PC-9 (cell line): Measurements from ENCODE around the gene MME. TPM values are rescaled to one million over a fixed set of nuclear protein-coding genes. Genes with fewer than 3 reads are reported as not detected.

Experiments
- BruUV-seq: library from RNA; stranded (reverse); fragments of 400-500 nt; replicated peaks from 2 replicates; lab custom pipeline; 2021; lab: Mats Ljungman, UMichigan
- CTCF ChIA-PET: fragments of 300-600 bp; sonication (Branson Sonifier 250); formaldehyde crosslinking; loops from one replicate; lab custom pipeline; 2022; ENCODE audit warnings: antibody characterized with exemption; lab: Charles Lee
- POLR2A ChIA-PET: fragments of 300-600 bp; sonication (Branson Sonifier 250); formaldehyde crosslinking; loops from one replicate; lab custom pipeline; 2022; ENCODE audit warnings: antibody characterized with exemption; ENCODE audit not compliant: unreplicated experiment; lab: Charles Lee
- DNase-seq, 2 experiments: peaks; one replicate each; pipeline versions ENCODE4 v3.0.0 to v3.0.0-alpha.2; 2015 to 2022; ENCODE audit warnings: mixed read lengths in 1 of 2
- H2AFZ ChIP-seq: fragments of 200-600 bp; sonication (generic); 2 replicates; pipeline ENCODE4 v1.8.1; 2017; ENCODE audit warnings: antibody characterized with exemption
- H3F3A ChIP-seq: fragments of 200-600 bp; sonication (generic); 2 replicates; pipeline ENCODE4 v1.8.1; 2017; ENCODE audit warnings: antibody characterized with exemption, mild to moderate bottlenecking, low read depth; ENCODE audit not compliant: insufficient read depth
- H3K27ac ChIP-seq: fragments of 200-600 bp; sonication (generic); 2 replicates; pipeline ENCODE4 v1.6.1; 2016; ENCODE audit warnings: mixed run types
- H3K27me3 ChIP-seq: fragments of 200-600 bp; sonication (generic); 2 replicates; pipeline ENCODE4 v1.6.1; 2016; ENCODE audit warnings: low read depth, mixed run types; ENCODE audit not compliant: insufficient read depth
- H3K36me3 ChIP-seq: fragments of 200-600 bp; sonication (generic); 2 replicates; pipeline ENCODE4 v1.6.1; 2016; ENCODE audit warnings: low read depth, mixed run types
- H3K4me1 ChIP-seq: fragments of 200-600 bp; sonication (generic); replicated peaks from 2 replicates; pipeline ENCODE4 v1.6.1; 2016; ENCODE audit warnings: mixed run types; ENCODE audit not compliant: insufficient read depth
- H3K4me2 ChIP-seq: fragments of 200-600 bp; sonication (generic); 2 replicates; pipeline ENCODE4 v1.6.1; 2017; ENCODE audit warnings: mixed run types
- H3K4me3 ChIP-seq: fragments of 200-600 bp; sonication (generic); 2 replicates; pipeline ENCODE4 v1.6.1; 2016; ENCODE audit warnings: mixed run types
- H3K79me2 ChIP-seq: fragments of 200-600 bp; sonication (generic); 2 replicates; pipeline ENCODE4 v1.6.1; 2017; ENCODE audit warnings: low read depth, mixed run types
- H3K9me2 ChIP-seq: fragments of 200-600 bp; sonication (generic); 2 replicates; pipeline ENCODE4 v1.8.1; 2017; ENCODE audit warnings: mild to moderate bottlenecking; ENCODE audit not compliant: insufficient read depth
- H3K9me3 ChIP-seq: fragments of 200-600 bp; sonication (generic); 2 replicates; pipeline ENCODE4 v1.8.1; 2016; ENCODE audit warnings: low read depth; ENCODE audit not compliant: insufficient read depth
- H4K20me1 ChIP-seq: fragments of 200-600 bp; sonication (generic); 2 replicates; pipeline ENCODE4 v1.8.1; 2017; ENCODE audit not compliant: insufficient read depth
- EZH2 ChIP-seq: fragments of 200-600 bp; sonication (generic); IDR thresholded peaks from 2 replicates; pipeline ENCODE4 v1.8.0; 2017; ENCODE audit warnings: antibody characterized with exemption, low read depth
- intact Hi-C: fragments of 100-400 bp; cut with micrococcal nuclease; formaldehyde crosslinking; loops from one replicate; pipeline ENCODE4 v1.10.0; 2022; ENCODE audit not compliant: unreplicated experiment
- total RNA-seq: library from RNA; stranded (reverse); gene quantifications from 2 replicates; pipeline ENCODE4 v1.2.3, GENCODE V29; 2021
- TF ChIP-seq, protein P1 (sequence below): fragments of 200-600 bp; sonication (generic); conservative IDR thresholded peaks from 2 replicates; pipeline ENCODE4 v1.6.1; 2017; ENCODE audit warnings: mixed run types, antibody characterized with exemption, mild to moderate bottlenecking, moderate library complexity

MME gene
- total RNA-seq, 1 experiment from 2014 or later: 2.1 TPM

DNA sequence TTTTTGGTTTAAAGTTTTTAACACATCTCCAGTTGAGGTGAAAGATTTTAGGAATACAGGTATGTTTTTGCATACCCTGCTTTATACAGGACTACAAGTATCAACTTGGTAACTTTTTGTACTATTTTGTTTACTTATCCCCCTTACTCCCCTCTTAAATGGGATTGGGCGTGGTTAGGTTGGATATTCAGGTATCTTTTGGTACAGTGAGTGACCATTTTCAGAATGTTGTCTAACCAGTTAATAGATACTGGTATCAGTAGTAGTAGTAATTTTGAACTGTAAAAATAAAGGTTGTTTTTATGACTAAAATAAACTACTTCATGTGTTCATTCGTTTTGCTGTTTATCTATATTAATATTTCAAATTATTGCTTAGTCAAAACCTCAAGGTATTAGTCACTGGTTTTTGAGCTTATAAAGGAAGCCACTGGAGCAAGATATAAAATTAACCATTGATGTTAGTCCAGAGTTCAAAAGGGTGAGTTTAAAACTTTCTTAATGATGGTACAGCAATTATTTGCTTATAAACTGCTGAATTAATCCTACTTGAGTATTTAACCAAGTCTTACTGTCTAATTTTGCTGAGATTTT is 3.3 kb downstream of the MME start:
- intact Hi-C loops: no loop called here

DNA sequence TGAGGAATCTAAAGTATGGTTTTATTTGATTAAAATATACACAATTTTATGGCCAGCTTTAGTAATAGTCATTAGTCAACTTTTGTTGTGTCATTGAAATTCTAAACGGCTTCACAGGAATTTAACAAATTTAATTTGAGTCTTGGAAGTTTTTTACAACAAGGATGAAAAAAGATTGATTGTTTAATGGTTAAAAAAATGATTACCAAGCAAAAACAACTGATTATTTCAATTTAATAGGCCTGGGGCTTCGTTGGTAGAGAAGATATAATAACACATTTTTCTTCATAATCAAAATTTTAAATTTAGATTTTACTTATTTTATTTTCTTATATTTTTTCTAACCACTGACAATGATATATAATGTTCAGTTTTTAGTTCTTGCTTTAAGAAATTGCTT is 4.4 kb downstream of the MME start:
- Histone ChIP-seq H2AFZ (no peak overlapping the region), H3K79me2 (no peaks in the 10 kb centered on the region), H3K27me3 (peaks cover 11% of the 10 kb centered on the region; the same call in 1 of the 2 replicates), H3K4me2 (no peak overlapping the region), H3K27ac (no peak overlapping the region), H3K4me3 (no peak overlapping the region), H4K20me1 (no peaks in the 10 kb centered on the region), H3K4me1 (peaks cover 6% of the 10 kb centered on the region; the same call in 1 of the 2 replicates), H3K36me3 (no peaks in the 10 kb centered on the region), H3F3A (no peaks in the 10 kb centered on the region), H3K9me3 (no peaks in the 10 kb centered on the region), H3K9me2 (no peaks in the 10 kb centered on the region)
- DNase-seq: no peak
- intact Hi-C loops: no loop called here
- TF ChIP-seq, protein P1, sequence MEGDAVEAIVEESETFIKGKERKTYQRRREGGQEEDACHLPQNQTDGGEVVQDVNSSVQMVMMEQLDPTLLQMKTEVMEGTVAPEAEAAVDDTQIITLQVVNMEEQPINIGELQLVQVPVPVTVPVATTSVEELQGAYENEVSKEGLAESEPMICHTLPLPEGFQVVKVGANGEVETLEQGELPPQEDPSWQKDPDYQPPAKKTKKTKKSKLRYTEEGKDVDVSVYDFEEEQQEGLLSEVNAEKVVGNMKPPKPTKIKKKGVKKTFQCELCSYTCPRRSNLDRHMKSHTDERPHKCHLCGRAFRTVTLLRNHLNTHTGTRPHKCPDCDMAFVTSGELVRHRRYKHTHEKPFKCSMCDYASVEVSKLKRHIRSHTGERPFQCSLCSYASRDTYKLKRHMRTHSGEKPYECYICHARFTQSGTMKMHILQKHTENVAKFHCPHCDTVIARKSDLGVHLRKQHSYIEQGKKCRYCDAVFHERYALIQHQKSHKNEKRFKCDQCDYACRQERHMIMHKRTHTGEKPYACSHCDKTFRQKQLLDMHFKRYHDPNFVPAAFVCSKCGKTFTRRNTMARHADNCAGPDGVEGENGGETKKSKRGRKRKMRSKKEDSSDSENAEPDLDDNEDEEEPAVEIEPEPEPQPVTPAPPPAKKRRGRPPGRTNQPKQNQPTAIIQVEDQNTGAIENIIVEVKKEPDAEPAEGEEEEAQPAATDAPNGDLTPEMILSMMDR: no peak
- no peak for TF ChIP-seq EZH2
- ChIA-PET POLR2A (no interaction called here), CTCF (no interaction called here)
- no TSS peak for BruUV-seq

More for the DNA sequence above, 3.3 kb downstream of the MME start:
- Histone ChIP-seq H3F3A (no peaks in the 10 kb centered on the region), H3K4me3 (no peak overlapping the region), H3K4me2 (no peak overlapping the region), H3K36me3 (no peaks in the 10 kb centered on the region), H3K27ac (no peak overlapping the region), H3K9me3 (no peaks in the 10 kb centered on the region), H4K20me1 (no peaks in the 10 kb centered on the region), H3K79me2 (no peaks in the 10 kb centered on the region), H3K4me1 (peaks cover 6% of the 10 kb centered on the region; the same call in 1 of the 2 replicates), H2AFZ (no peak overlapping the region), H3K27me3 (peaks cover 17% of the 10 kb centered on the region; the same call in 1 of the 2 replicates), H3K9me2 (no peaks in the 10 kb centered on the region)
- no TSS peak for BruUV-seq
- no peak for DNase-seq
- POLR2A ChIA-PET: no interaction called here
- TF ChIP-seq, protein P1: no peak
- TF ChIP-seq EZH2: no peak
- CTCF ChIA-PET: no interaction called here

DNA sequence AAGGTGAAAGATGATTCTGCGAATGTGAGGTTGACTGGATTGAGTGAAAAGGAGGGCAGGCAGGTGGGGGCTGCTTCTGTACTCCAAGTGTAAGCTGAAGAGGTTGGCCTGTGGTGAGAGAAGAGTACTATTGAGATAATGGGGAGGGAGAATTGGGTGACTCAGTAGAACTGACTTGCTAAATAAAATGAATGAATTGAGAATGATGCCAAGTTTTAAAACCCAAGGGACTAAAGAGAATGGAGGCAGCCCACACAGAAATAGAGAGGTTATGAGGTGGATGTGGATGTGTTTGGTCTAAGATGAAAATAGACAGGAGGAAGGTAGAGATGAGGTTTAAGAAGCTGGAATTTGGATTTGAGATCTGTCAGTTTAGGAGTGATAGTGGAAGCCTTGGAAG is 5.9 kb downstream of the MME start:
- POLR2A ChIA-PET: no interaction called here
- intact Hi-C loops: no loop called here
- no peak for TF ChIP-seq EZH2
- TF ChIP-seq, protein P1: no peak

More for the DNA sequence above, 5.9 kb downstream of the MME start:
- Histone ChIP-seq H2AFZ (no peak overlapping the region), H3K4me3 (no peak overlapping the region), H3F3A (no peaks in the 10 kb centered on the region), H4K20me1 (no peaks in the 10 kb centered on the region), H3K36me3 (no peaks in the 10 kb centered on the region), H3K9me3 (no peaks in the 10 kb centered on the region), H3K27ac (no peak overlapping the region), H3K4me1 (peaks cover 6% of the 10 kb centered on the region; the same call in 1 of the 2 replicates), H3K79me2 (no peaks in the 10 kb centered on the region), H3K4me2 (no peak overlapping the region), H3K9me2 (no peaks in the 10 kb centered on the region), H3K27me3 (peaks cover 1% of the 10 kb centered on the region; the same call in 1 of the 2 replicates)
- BruUV-seq: no TSS peak
- CTCF ChIA-PET: no interaction called here
- no peak for DNase-seq
